ENCODE data around the gene CLCA4. TPM values are rescaled to one million over a fixed set of nuclear protein-coding genes. Genes with fewer than 3 reads are reported as not detected.

Gene CLCA4
- total RNA-seq, 2 experiments from 2014 or later: not detected

DNA sequence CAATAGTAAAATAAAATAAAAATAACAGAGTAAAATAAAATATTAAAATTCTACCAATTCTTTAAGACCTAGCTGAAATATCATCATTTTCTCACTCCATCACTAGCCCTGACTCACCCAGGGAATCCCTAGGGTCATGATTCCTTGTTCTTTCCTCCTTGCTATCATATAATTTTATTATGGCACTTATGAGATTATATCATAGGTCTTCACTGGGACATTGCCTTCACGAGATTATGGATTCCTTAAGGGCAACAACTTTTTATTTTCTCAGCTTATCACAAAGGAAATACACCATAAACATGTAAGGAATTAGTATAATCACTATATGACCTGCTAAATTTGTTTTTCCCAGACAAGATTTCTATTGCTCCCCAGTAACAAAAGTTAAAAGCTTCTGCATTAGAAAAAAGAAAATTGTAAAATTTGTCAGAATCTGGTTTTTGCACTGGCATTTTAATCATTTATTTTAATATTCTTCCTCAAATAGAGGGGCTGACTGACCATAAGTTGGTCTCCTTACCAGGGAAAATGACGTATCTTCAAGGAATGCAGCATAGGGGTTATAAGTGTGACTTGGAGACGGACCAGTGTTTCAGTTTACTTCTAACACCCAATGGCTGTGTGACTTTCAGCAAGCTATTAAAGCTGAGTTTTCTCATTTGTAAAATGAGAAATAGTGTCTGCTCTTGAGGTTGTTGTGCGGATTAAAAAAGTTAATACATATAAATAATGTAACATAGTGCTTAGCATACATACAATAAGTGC, 8.8 kb upstream of the CLCA4 start:
- Mint-ChIP-seq H3K4me1 (ENCODE audit: low read depth) (no peaks in the 10 kb centered on the region), H3K9me3 (no peaks in the 10 kb centered on the region), H3K27me3 (peaks cover 32% of the 10 kb centered on the region), H3K4me3 (no peak overlapping the region), H3K36me3 (ENCODE audit: low read depth) (no peaks in the 10 kb centered on the region), H3K27ac (no peak overlapping the region)
- intact Hi-C loops (cut with DNase I, micrococcal nuclease): no loop called here
- ATAC-seq (ENCODE audit: poor library complexity) (no peak), DNase-seq (no peak)
- Histone ChIP-seq H3K4me1 (ENCODE audit: insufficient read depth, low read length) (no peaks in the 10 kb centered on the region), H3K36me3 (ENCODE audit: insufficient read depth, low read length) (no peaks in the 10 kb centered on the region), H3K9me3 (ENCODE audit: control insufficient read depth in 1 of 2, insufficient read depth in 1 of 2, low read length in 2 of 2) (no peaks in the 10 kb centered on the region), H3K27me3 (ENCODE audit: control insufficient read depth in 1 of 2, insufficient read depth in 2 of 2, low read length in 2 of 2) (peaks cover 4 to 5% of the 10 kb centered on the region in 2 experiments), H3K4me3 (ENCODE audit: low read length) (no peak overlapping the region), H3K27ac (ENCODE audit: low read depth in 1 of 2, low read length in 2 of 2) (no peak overlapping the region)
- POLR2A ChIA-PET: no interaction called here
- CTCF ChIA-PET: interaction anchor here (1.4 kb wide), 1 partner anchor 18 kb away, joined by 3 read pairs; no protein-coding TSS in a partner anchor
- TF ChIP-seq, protein P1, sequence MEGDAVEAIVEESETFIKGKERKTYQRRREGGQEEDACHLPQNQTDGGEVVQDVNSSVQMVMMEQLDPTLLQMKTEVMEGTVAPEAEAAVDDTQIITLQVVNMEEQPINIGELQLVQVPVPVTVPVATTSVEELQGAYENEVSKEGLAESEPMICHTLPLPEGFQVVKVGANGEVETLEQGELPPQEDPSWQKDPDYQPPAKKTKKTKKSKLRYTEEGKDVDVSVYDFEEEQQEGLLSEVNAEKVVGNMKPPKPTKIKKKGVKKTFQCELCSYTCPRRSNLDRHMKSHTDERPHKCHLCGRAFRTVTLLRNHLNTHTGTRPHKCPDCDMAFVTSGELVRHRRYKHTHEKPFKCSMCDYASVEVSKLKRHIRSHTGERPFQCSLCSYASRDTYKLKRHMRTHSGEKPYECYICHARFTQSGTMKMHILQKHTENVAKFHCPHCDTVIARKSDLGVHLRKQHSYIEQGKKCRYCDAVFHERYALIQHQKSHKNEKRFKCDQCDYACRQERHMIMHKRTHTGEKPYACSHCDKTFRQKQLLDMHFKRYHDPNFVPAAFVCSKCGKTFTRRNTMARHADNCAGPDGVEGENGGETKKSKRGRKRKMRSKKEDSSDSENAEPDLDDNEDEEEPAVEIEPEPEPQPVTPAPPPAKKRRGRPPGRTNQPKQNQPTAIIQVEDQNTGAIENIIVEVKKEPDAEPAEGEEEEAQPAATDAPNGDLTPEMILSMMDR (IDR thresholded peaks at IDR 0.05): no peak

DNA sequence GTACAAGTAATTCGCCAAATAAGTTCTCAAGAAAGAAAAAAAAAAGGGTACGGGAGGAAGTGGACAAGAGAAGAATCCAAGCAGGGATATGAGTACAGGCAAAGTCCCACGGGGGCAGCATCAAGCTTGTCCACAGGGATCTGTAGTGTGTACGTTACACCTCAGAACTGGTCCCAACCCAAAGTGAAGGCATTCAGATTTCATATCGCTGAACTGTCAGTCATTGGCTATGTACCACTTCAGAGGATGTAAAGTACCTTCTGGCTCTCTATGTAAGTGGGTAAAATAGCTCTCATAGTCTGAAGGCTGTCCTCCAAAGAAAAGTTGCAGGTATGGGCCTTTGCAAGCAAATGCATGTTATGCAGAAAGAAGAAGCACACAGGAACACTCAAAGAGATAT, 8.1 kb upstream of the CLCA4 start:
- no peak overlapping the region for H3K4me3 Mint-ChIP-seq
- H3K36me3 ChIP-seq (ENCODE audit: insufficient read depth, low read length): no peaks in the 10 kb centered on the region
- H3K27ac ChIP-seq (ENCODE audit: low read depth in 1 of 2, low read length in 2 of 2): no peak overlapping the region
- no peaks in the 10 kb centered on the region for H3K4me1 ChIP-seq (ENCODE audit: insufficient read depth, low read length)
- ChIA-PET CTCF (no interaction called here), POLR2A (no interaction called here)
- no peak overlapping the region for H3K27ac Mint-ChIP-seq
- H3K27me3 Mint-ChIP-seq: peaks cover 32% of the 10 kb centered on the region
- peaks cover 7 to 8% of the 10 kb centered on the region in 2 experiments for H3K27me3 ChIP-seq (ENCODE audit: control insufficient read depth in 1 of 2, insufficient read depth in 2 of 2, low read length in 2 of 2)
- TF ChIP-seq, protein P1 (IDR thresholded peaks at IDR 0.05): no peak
- no peaks in the 10 kb centered on the region for H3K9me3 Mint-ChIP-seq
- H3K9me3 ChIP-seq (ENCODE audit: control insufficient read depth in 1 of 2, insufficient read depth in 1 of 2, low read length in 2 of 2): no peaks in the 10 kb centered on the region
- no peak overlapping the region for H3K4me3 ChIP-seq (ENCODE audit: low read length)
- intact Hi-C loops (cut with DNase I, micrococcal nuclease): no loop called here
- no peaks in the 10 kb centered on the region for H3K36me3 Mint-ChIP-seq (ENCODE audit: low read depth)
- H3K4me1 Mint-ChIP-seq (ENCODE audit: low read depth): no peaks in the 10 kb centered on the region
- no peak for DNase-seq
- ATAC-seq (ENCODE audit: poor library complexity): no peak

DNA sequence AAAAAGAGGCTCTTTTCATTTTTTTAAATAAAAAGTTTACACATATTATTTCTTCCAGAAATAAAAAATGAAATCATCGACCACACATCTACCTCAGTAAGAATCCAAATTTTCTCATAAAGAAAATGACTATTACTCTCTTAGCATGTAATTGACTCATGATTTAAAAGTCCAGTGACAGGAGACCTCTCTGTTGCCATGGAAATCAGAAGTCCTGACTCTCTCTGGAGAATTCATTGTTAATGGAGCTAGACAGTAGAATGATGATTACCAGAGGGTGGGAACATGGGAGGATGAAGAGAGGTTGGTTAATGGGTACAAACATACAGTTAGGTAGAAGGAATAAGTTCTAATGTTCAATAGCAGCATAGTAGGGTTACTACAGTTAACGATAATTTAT, 5.0 kb upstream of the CLCA4 start:
- H3K27ac ChIP-seq (ENCODE audit: low read depth in 1 of 2, low read length in 2 of 2): no peak overlapping the region
- intact Hi-C loops (cut with DNase I, micrococcal nuclease): no loop called here
- no peaks in the 10 kb centered on the region for H3K36me3 Mint-ChIP-seq (ENCODE audit: low read depth)
- CTCF ChIA-PET: interaction anchor here (0.6 kb wide), 1 partner anchor 67 kb away, joined by 3 read pairs; no protein-coding TSS in a partner anchor
- DNase-seq (no peak), ATAC-seq (ENCODE audit: poor library complexity) (no peak)
- no peak overlapping the region for H3K27ac Mint-ChIP-seq
- H3K4me3 Mint-ChIP-seq: no peak overlapping the region
- POLR2A ChIA-PET: interaction anchor here (0.9 kb wide), 1 partner anchor 12 kb away, joined by 3 read pairs; no protein-coding TSS in a partner anchor
- TF ChIP-seq, protein P1 (IDR thresholded peaks at IDR 0.05): no peak
- peaks cover 3% of the 10 kb centered on the region for H3K9me3 Mint-ChIP-seq
- H3K4me1 ChIP-seq (ENCODE audit: insufficient read depth, low read length): no peaks in the 10 kb centered on the region
- no peaks in the 10 kb centered on the region for H3K9me3 ChIP-seq (ENCODE audit: control insufficient read depth in 1 of 2, insufficient read depth in 1 of 2, low read length in 2 of 2)
- H3K36me3 ChIP-seq (ENCODE audit: insufficient read depth, low read length): no peaks in the 10 kb centered on the region
- H3K4me1 Mint-ChIP-seq (ENCODE audit: low read depth): no peaks in the 10 kb centered on the region
- peaks cover 8 to 9% of the 10 kb centered on the region in 2 experiments for H3K27me3 ChIP-seq (ENCODE audit: control insufficient read depth in 1 of 2, insufficient read depth in 2 of 2, low read length in 2 of 2)
- H3K27me3 Mint-ChIP-seq: peaks cover 33% of the 10 kb centered on the region
- no peak overlapping the region for H3K4me3 ChIP-seq (ENCODE audit: low read length)
